Endodermal cell (in vitro differentiated cells): ENCODE data around the gene SLC9A1. TPM values are rescaled to one million over a fixed set of nuclear protein-coding genes. Genes with fewer than 3 reads are reported as not detected.

Experiments used
- DNase-seq: peaks from one replicate; pipeline ENCODE4 v3.0.0-alpha.2; 2017
- H3K27ac ChIP-seq: 2 replicates; pipeline ENCODE4 v1.5.1; 2013; ENCODE audit warnings: mild to moderate bottlenecking, low read depth, low read length, moderate library complexity
- H3K27me3 ChIP-seq: 2 replicates; pipeline ENCODE4 v1.6.1; 2013; ENCODE audit warnings: mild to moderate bottlenecking, low read length, moderate library complexity; ENCODE audit not compliant: insufficient read depth, control insufficient read depth, poor library complexity, severe bottlenecking
- H3K36me3 ChIP-seq: 2 replicates; pipeline ENCODE4 v1.7.0; 2013; ENCODE audit warnings: mild to moderate bottlenecking, low read length, moderate library complexity; ENCODE audit not compliant: control insufficient read depth, insufficient read depth
- H3K4me1 ChIP-seq: one replicate; pipeline ENCODE4 v1.7.0; 2013; ENCODE audit warnings: low read length; ENCODE audit not compliant: control insufficient read depth, insufficient read depth
- H3K4me3 ChIP-seq: 2 replicates; pipeline ENCODE4 v1.5.1; 2013; ENCODE audit warnings: mild to moderate bottlenecking, low read length, moderate library complexity
- H3K9ac ChIP-seq: 2 replicates; pipeline ENCODE4 v1.6.1; 2013; ENCODE audit warnings: mild to moderate bottlenecking, low read length, moderate library complexity; ENCODE audit not compliant: poor library complexity, severe bottlenecking; ENCODE audit errors: extremely low read depth
- H3K9me3 ChIP-seq: 2 replicates; pipeline ENCODE4 v1.6.1; 2013; ENCODE audit warnings: mild to moderate bottlenecking, low read length, moderate library complexity; ENCODE audit not compliant: control insufficient read depth
- H3K27ac Mint-ChIP-seq: 2 replicates; pipeline ENCODE4 v1.8.0; 2020; ENCODE audit warnings: mixed read lengths
- H3K27me3 Mint-ChIP-seq: 2 replicates; pipeline ENCODE4 v1.8.0; 2021; ENCODE audit warnings: mild to moderate bottlenecking, mixed read lengths; ENCODE audit not compliant: insufficient read depth
- H3K36me3 Mint-ChIP-seq: 2 replicates; pipeline ENCODE4 v1.8.0; 2020; ENCODE audit warnings: low read depth, mixed read lengths
- H3K4me1 Mint-ChIP-seq: 2 replicates; pipeline ENCODE4 v1.8.0; 2020; ENCODE audit warnings: mixed read lengths
- H3K4me3 Mint-ChIP-seq: 2 replicates; pipeline ENCODE4 v1.8.0; 2020; ENCODE audit warnings: mild to moderate bottlenecking, moderate library complexity, mixed read lengths
- H3K9me3 Mint-ChIP-seq: 2 replicates; pipeline ENCODE4 v1.8.0; 2020; ENCODE audit warnings: mild to moderate bottlenecking, mixed read lengths
- WGBS, 2 experiments: methylation state at CpG; one replicate each; pipeline versions ENCODE4 v1.1.5 to v1.1.7; 2013; ENCODE audit warnings: missing lambda C conversion rate in 2 of 2, mixed read lengths in 1 of 2; ENCODE audit not compliant: insufficient coverage in 1 of 2, insufficient read length in 1 of 2; 5-methylcytosine and 5-hydroxymethylcytosine counted together
- total RNA-seq, 2 donors: library from RNA; stranded (reverse); fragmentation: NEBNext Ultra II Directional in 1 of 2; extraction: Animal tissue kit (Norgen Biotek cat#: 25700) in 1 of 2; gene quantifications; 2 replicates in 1 of 2; 3 replicates in 1 of 2; pipeline ENCODE4 v1.2.1, GENCODE V29; 2021
- TF ChIP-seq, protein P1 (sequence below): fragments of 200-600 bp; sonication (generic); conservative IDR thresholded peaks from 2 replicates; pipeline ENCODE4 v1.5.0; 2021; ENCODE audit warnings: antibody characterized with exemption, mild to moderate bottlenecking

The SLC9A1 gene
- total RNA-seq, 2 donors from 2014 or later, result 25.9 to 34.7 TPM

- H3K27me3 ChIP-seq, result no peaks in the 10 kb centered on the region
- no peak overlapping the region for H3K4me3 ChIP-seq
- H3K4me1 ChIP-seq, result peaks cover 6% of the 10 kb centered on the region
- no peak overlapping the region for H3K27ac Mint-ChIP-seq
- peaks cover under 1% of the 10 kb centered on the region for H3K36me3 Mint-ChIP-seq
- H3K9ac ChIP-seq, result no peak overlapping the region
- DNase-seq, result no peak
- peaks cover 8% of the 10 kb centered on the region for H3K4me1 Mint-ChIP-seq
- no peak overlapping the region for H3K4me3 Mint-ChIP-seq
- H3K9me3 ChIP-seq, result no peaks in the 10 kb centered on the region
- no peak overlapping the region for H3K27ac ChIP-seq
- H3K27me3 Mint-ChIP-seq, result no peaks in the 10 kb centered on the region
- no peaks in the 10 kb centered on the region for H3K9me3 Mint-ChIP-seq
- TF ChIP-seq, protein P1, sequence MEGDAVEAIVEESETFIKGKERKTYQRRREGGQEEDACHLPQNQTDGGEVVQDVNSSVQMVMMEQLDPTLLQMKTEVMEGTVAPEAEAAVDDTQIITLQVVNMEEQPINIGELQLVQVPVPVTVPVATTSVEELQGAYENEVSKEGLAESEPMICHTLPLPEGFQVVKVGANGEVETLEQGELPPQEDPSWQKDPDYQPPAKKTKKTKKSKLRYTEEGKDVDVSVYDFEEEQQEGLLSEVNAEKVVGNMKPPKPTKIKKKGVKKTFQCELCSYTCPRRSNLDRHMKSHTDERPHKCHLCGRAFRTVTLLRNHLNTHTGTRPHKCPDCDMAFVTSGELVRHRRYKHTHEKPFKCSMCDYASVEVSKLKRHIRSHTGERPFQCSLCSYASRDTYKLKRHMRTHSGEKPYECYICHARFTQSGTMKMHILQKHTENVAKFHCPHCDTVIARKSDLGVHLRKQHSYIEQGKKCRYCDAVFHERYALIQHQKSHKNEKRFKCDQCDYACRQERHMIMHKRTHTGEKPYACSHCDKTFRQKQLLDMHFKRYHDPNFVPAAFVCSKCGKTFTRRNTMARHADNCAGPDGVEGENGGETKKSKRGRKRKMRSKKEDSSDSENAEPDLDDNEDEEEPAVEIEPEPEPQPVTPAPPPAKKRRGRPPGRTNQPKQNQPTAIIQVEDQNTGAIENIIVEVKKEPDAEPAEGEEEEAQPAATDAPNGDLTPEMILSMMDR, result no peak
- 93% methylated on average over 31 to 33 of the region's 33 CpGs for WGBS, 2 experiments
- no peaks in the 10 kb centered on the region for H3K36me3 ChIP-seq
These were observed 54.4 kb downstream of the SLC9A1 start for GRCh38 chr1:27100335-27101053.

DNA sequence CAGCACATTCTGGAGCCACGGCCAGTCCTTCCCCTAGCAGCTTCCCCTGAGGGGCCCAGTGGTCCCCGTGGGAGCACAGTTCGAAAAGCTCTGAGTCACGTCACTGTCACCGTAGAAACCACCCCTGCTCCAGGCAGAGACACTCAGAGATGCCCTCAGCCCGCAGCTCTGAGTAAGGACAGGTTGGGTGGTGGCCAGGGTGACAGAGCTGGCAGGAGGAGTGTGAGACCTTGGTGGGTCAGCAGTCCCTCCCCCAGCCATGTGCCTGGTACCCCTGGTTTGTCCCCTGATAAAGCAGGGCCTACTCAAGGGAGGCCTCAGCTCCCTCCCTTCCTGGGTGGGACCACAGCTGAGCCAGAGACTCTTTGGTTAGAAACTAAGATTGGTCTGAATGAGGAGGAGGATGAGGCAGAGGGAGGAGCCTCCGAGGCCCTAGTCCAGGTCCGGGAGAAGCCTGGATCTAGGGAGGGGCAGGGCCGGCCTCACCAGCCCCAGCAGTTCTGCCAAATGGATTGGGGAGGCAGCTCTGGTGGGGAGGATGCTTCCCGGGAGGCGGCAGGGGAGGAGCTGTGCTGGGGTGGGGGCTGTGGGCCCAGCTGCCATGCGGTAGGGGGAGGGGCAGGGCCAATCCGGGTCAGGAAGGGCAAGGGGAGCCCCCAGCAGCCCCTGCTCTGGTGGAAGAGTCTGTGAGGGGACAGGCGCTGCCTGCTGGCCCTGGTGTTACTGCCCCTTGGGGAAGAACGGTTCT is 55.2 kb downstream of the SLC9A1 start:
- 56 to 71% methylated on average over 9 to 15 of the region's 15 CpGs for WGBS, 2 experiments
- H3K27me3 Mint-ChIP-seq, result no peaks in the 10 kb centered on the region
- no peak overlapping the region for H3K4me3 Mint-ChIP-seq
- no peaks in the 10 kb centered on the region for H3K9me3 Mint-ChIP-seq
- no peaks in the 10 kb centered on the region for H3K36me3 Mint-ChIP-seq
- DNase-seq, result no peak
- H3K4me1 ChIP-seq, result peaks cover 6% of the 10 kb centered on the region
- H3K27ac ChIP-seq, result peak overlapping the region; percentile 85
- no peak overlapping the region for H3K9ac ChIP-seq
- H3K9me3 ChIP-seq, result no peaks in the 10 kb centered on the region
- peak overlapping the region; percentile 13 for H3K27ac Mint-ChIP-seq
- peaks cover 8% of the 10 kb centered on the region for H3K4me1 Mint-ChIP-seq
- TF ChIP-seq, protein P1, result no peak
- no peaks in the 10 kb centered on the region for H3K27me3 ChIP-seq
- no peak overlapping the region for H3K4me3 ChIP-seq
- H3K36me3 ChIP-seq, result no peaks in the 10 kb centered on the region

- Mint-ChIP-seq H3K27ac (peak overlapping the region; percentile 13), H3K27me3 (no peaks in the 10 kb centered on the region), H3K9me3 (no peaks in the 10 kb centered on the region), H3K4me3 (no peak overlapping the region), H3K4me1 (peaks cover 8% of the 10 kb centered on the region), H3K36me3 (no peaks in the 10 kb centered on the region)
- 74 to 100% methylated on average over 1 to 4 of the region's 4 CpGs for WGBS, 2 experiments
- Histone ChIP-seq H3K9me3 (no peaks in the 10 kb centered on the region), H3K27me3 (no peaks in the 10 kb centered on the region), H3K4me1 (peaks cover 6% of the 10 kb centered on the region), H3K9ac (no peak overlapping the region), H3K4me3 (no peak overlapping the region), H3K27ac (peak overlapping the region; percentile 85), H3K36me3 (no peaks in the 10 kb centered on the region)
- peak; percentile 68 for DNase-seq
- TF ChIP-seq, protein P1, result no peak
These were observed 55.8 kb downstream of the SLC9A1 start for GRCh38 chr1:27099135-27099586.
